Peyer's patch (tissue), 4 donors: ENCODE measurements around the gene GALNT9. TPM values are rescaled to one million over a fixed set of nuclear protein-coding genes. Genes with fewer than 3 reads are reported as not detected.

ENCODE experiments used
- DNase-seq, 3 donors: peaks; one replicate each; pipeline ENCODE4 v3.0.0-alpha.2; 2017 to 2019
- H3K27ac ChIP-seq, 4 donors: fragments of 200-600 bp; sonication (generic); one replicate each; pipeline ENCODE4 v1.5.1; 2016 to 2019
- H3K27me3 ChIP-seq, 2 donors: fragments of 200-600 bp; sonication (generic); one replicate each; pipeline ENCODE4 v1.5.1; 2019
- H3K36me3 ChIP-seq, 3 donors: fragments of 200-600 bp; sonication (generic); one replicate each; pipeline ENCODE4 v1.5.1; 2016 to 2019
- H3K4me1 ChIP-seq, 4 donors: fragments of 200-600 bp; sonication (generic); one replicate each; pipeline ENCODE4 v1.5.1; 2016 to 2019
- H3K4me3 ChIP-seq, 4 donors: fragments of 200-600 bp; sonication (generic); 1 replicate in 3 of 4; 2 replicates in 1 of 4; pipeline ENCODE4 v1.5.1; 2016 to 2019; ENCODE audit warnings: mild to moderate bottlenecking in 1 of 4
- H3K9me3 ChIP-seq, 4 donors: fragments of 200-600 bp; sonication (generic); one replicate each; pipeline ENCODE4 v1.5.1; 2016 to 2019; ENCODE audit warnings: mild to moderate bottlenecking in 1 of 4
- POLR2A ChIP-seq, 2 donors: fragments of 450-650 bp; IDR thresholded peaks; one replicate each; pipeline ENCODE4 v1.5.1; 2017; ENCODE audit warnings: antibody characterized with exemption in 2 of 2, mild to moderate bottlenecking in 2 of 2, moderate library complexity in 2 of 2
- total RNA-seq, 4 donors: library from RNA; depleted of rRNA; stranded (reverse); fragments of >200 nt; gene quantifications; one replicate each; pipeline ENCODE4 v1.1.0, GENCODE V29; 2016
- TF ChIP-seq, protein P1 (sequence below), 6 experiments: fragments of 450-650 bp in 4 of 6; fragments of 200-600 bp in 2 of 6; sonication (generic) in 1 of 6; IDR thresholded peaks; one replicate each; pipeline ENCODE4 v1.5.1; 2017 to 2019; ENCODE audit warnings: antibody characterized with exemption in 6 of 6, mild to moderate bottlenecking in 3 of 6, moderate library complexity in 1 of 6

GALNT9 gene
- total RNA-seq, 4 donors from 2014 or later, result not detected

DNA sequence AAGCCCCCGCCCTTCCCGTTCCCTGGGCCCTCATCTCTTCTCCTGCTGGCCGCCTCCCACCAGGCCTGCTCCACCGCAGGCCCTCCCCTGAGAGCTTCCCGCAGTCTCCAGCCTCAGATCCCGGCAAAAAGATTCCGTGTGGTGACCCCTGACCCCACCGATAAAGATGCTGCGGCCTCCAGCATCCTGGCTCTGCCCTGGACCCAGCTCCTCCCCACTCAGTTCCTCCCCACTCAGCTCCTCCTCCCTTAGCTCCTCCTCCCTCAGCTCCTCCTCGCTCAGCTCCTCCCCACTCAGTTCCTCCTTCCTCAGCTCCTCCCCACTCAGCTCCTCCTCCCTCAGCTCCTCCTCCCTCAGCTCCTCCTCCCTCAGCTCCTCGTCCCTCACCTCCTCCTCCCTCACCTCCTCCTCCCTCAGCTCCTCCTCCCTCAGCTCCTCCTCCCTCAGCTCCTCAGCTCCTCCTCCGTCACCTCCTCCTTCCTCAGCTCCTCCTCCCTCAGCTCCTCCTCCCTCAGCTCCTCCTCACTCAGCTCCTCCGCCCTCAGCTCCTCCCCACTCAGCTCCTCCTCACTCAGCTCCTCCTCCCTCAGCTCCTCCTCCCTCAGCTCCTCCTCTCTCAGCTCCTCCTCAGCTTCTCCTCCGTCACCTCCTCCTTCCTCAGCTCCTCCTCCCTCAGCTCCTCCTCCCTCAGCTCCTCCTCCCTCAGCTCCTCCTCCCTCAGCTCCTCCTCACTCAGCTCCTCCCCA, 168.2 kb downstream of the GALNT9 start:
- no peaks in the 10 kb centered on the region for H3K27me3 ChIP-seq
- no peak for TF ChIP-seq POLR2A (IDR thresholded peaks at IDR 0.05)
- TF ChIP-seq, protein P1, sequence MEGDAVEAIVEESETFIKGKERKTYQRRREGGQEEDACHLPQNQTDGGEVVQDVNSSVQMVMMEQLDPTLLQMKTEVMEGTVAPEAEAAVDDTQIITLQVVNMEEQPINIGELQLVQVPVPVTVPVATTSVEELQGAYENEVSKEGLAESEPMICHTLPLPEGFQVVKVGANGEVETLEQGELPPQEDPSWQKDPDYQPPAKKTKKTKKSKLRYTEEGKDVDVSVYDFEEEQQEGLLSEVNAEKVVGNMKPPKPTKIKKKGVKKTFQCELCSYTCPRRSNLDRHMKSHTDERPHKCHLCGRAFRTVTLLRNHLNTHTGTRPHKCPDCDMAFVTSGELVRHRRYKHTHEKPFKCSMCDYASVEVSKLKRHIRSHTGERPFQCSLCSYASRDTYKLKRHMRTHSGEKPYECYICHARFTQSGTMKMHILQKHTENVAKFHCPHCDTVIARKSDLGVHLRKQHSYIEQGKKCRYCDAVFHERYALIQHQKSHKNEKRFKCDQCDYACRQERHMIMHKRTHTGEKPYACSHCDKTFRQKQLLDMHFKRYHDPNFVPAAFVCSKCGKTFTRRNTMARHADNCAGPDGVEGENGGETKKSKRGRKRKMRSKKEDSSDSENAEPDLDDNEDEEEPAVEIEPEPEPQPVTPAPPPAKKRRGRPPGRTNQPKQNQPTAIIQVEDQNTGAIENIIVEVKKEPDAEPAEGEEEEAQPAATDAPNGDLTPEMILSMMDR (IDR thresholded peaks at IDR 0.05), result no peak
- H3K4me3 ChIP-seq, result no peak overlapping the region
- DNase-seq, result no peak
- H3K9me3 ChIP-seq, result no peaks in the 10 kb centered on the region
- peaks cover 0 to 14% (median 0%) of the 10 kb centered on the region in 4 donors for H3K4me1 ChIP-seq
- no peaks in the 10 kb centered on the region for H3K36me3 ChIP-seq
- no peak overlapping the region for H3K27ac ChIP-seq

DNA sequence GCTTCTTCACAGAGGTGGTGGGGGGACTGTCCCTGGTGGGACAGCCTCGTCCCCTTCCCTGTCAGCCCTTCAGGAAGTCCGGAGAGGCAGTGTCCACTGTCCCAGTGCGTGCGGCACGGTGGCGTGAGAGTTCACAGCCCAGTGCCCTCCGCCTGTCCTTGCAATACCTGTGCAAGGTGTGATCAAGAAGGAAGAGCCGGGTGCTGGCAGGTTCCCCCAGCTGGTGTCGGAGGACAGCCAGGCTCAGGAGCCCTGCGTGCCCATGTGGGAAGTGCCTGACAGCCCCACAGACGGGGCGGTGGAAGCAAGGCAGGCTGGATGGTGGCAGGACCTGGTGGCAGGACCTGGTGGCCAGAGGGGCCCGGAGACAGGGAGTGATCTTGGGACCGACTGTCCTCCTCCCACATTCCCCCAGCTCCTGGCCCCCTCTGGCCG, 168.8 kb downstream of the GALNT9 start:
- Histone ChIP-seq H3K27me3 (no peaks in the 10 kb centered on the region), H3K4me1 (peaks cover 0 to 14% (median 0%) of the 10 kb centered on the region in 4 donors), H3K27ac (no peak overlapping the region), H3K4me3 (no peak overlapping the region), H3K36me3 (no peaks in the 10 kb centered on the region), H3K9me3 (no peaks in the 10 kb centered on the region)
- no peak for TF ChIP-seq POLR2A (IDR thresholded peaks at IDR 0.05)
- TF ChIP-seq, protein P1 (IDR thresholded peaks at IDR 0.05), result no peak
- no peak for DNase-seq

DNA sequence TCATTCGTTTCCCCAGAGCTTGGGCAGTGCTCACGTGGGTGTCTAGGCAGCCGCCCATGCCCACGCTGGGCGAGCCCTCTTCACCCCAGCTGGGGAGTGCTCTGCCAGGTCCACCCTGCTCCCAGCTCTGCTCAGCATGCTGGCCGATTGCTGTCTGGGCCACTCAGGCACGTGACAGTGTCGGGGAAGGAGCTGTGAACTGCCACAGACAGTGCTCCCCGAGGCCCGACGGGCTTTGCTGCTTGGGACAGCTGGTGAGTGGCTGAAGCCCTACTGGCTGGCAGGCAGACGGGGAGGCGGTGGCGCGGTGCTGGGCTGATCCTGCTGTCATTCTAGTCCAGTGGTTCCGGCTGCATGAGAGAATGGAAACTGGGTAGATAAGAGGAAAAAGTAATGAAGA, 169.4 kb downstream of the GALNT9 start:
- Histone ChIP-seq H3K4me1 (peaks cover 0 to 14% (median 0%) of the 10 kb centered on the region in 4 donors), H3K27me3 (no peaks in the 10 kb centered on the region), H3K9me3 (no peaks in the 10 kb centered on the region), H3K27ac (no peak overlapping the region), H3K4me3 (no peak overlapping the region), H3K36me3 (no peaks in the 10 kb centered on the region)
- no peak for DNase-seq
- no peak for TF ChIP-seq POLR2A (IDR thresholded peaks at IDR 0.05)
- TF ChIP-seq, protein P1 (IDR thresholded peaks at IDR 0.05), result no peak

DNA sequence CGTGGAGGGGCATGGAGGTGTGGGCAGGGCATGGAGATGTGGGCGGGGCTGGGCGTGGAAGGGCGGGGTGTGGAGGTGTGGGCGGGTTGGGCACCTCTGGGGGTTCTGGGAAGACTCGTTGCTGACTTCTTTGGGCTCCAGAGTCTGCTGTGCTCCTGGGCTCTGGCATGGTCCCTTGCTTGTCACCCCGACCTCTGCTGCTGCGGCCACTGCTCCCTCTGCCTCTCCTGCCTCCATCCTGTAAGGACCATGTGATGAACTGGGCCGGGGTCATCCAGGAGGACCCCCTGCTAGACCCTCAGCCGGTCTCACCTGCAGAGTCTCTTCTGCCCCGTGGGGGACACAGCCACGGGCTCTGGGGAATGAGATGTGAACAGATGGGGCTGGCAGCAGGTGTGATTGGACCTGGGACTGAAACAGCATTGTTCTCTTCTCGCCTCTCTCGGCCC, 169.8 kb downstream of the GALNT9 start:
- Histone ChIP-seq H3K27me3 (no peaks in the 10 kb centered on the region), H3K9me3 (no peaks in the 10 kb centered on the region), H3K27ac (no peak overlapping the region), H3K4me3 (no peak overlapping the region), H3K4me1 (peaks cover 0 to 14% (median 0%) of the 10 kb centered on the region in 4 donors), H3K36me3 (no peaks in the 10 kb centered on the region)
- DNase-seq, result no peak
- TF ChIP-seq, protein P1 (IDR thresholded peaks at IDR 0.05), result no peak
- no peak for TF ChIP-seq POLR2A (IDR thresholded peaks at IDR 0.05)

DNA sequence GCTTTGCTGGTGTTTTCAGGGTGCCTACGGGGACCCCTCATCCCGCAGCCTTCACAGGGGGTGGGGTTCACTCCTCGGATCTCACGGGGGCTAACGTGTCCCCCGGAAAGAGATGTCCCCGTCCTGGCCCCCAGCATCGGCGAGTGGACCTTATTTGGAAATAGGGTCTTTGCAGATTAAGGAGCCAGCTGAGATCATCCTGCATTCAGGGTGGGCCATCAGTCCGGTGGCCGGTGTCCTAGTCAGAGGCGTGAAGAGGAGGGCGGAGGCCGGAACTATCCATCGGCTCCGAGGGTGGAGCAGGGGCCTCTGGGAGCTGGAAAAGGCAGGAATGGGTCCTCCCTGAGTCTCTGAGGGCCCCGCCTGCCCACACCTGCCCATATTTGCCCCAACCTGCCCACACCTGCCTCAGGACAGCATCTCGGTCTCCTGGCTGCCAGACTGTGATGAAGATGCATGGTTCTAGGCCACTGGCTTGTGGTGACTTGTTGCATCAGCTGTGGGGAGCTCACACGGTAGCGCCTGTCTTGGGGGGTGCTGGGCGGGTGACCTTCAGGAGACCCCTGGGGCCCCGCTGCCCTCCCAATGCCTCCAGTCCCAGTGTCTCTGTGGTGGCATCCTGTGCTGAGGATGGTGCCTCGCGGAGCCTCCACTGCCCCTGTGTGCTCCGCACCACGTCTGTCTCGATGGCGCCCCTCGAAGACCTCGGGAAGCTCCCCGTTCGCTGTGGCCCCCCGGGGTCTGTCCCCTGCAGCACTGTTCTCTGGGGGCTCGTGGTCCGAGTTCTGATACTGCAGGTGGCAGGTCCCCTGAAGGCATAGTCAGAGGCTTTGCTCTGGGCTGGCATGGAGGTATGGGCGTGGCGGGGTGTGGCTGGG, 170.5 kb downstream of the GALNT9 start:
- TF ChIP-seq POLR2A (IDR thresholded peaks at IDR 0.05), result no peak
- TF ChIP-seq, protein P1 (IDR thresholded peaks at IDR 0.05), result no peak
- no peaks in the 10 kb centered on the region for H3K27me3 ChIP-seq
- no peak for DNase-seq

More for the DNA sequence above, 170.5 kb downstream of the GALNT9 start:
- no peaks in the 10 kb centered on the region for H3K9me3 ChIP-seq
- H3K36me3 ChIP-seq, result no peaks in the 10 kb centered on the region
- H3K27ac ChIP-seq, result no peak overlapping the region
- no peak overlapping the region for H3K4me3 ChIP-seq
- peaks cover 0 to 14% (median 2%) of the 10 kb centered on the region in 4 donors for H3K4me1 ChIP-seq
